PC-3 (cell line): ENCODE results near the gene FLNC.

Experiments
- CTCF ChIP-seq: fragments of 300-600 bp; sonication (generic); conservative IDR thresholded peaks from 2 replicates; pipeline ENCODE4 v1.5.1; 2017; ENCODE audit warnings: antibody characterized with exemption, low read depth, mild to moderate bottlenecking, low read length
- EZH2 ChIP-seq: fragments of 300-600 bp; sonication (generic); IDR thresholded peaks from one replicate; pipeline ENCODE4 v1.6.1; 2017; ENCODE audit warnings: antibody characterized with exemption, mild to moderate bottlenecking, low read length; ENCODE audit not compliant: unreplicated experiment

GRCh38 chr7:128892521-128893250 is 62.5 kb downstream of the FLNC start:
- TF ChIP-seq CTCF (no peak), EZH2 (no peak)
